Stimulated activated CD8-positive, alpha-beta memory T cell treated with anti-CD3 and anti-CD28 coated beads, Interleukin-15, amount 100 ng/mL, for 24 hours (primary cell): Measurements from ENCODE around the gene SHTN1.

Experiments
- DNase-seq: peaks from one replicate; pipeline ENCODE4 v3.0.0-alpha.2; 2020; ENCODE audit warnings: low read depth

The SHTN1 gene

GRCh38 chr10:116984202-116984990 is 20.6 kb downstream of the SHTN1 start:
- DNase-seq = no peak

- no peak for DNase-seq
Observed at GRCh38 chr10:116980041-116980440, 24.9 kb downstream of the SHTN1 start.

- no peak for DNase-seq
Observed at GRCh38 chr10:116978901-116979300, 26.1 kb downstream of the SHTN1 start.

DNA sequence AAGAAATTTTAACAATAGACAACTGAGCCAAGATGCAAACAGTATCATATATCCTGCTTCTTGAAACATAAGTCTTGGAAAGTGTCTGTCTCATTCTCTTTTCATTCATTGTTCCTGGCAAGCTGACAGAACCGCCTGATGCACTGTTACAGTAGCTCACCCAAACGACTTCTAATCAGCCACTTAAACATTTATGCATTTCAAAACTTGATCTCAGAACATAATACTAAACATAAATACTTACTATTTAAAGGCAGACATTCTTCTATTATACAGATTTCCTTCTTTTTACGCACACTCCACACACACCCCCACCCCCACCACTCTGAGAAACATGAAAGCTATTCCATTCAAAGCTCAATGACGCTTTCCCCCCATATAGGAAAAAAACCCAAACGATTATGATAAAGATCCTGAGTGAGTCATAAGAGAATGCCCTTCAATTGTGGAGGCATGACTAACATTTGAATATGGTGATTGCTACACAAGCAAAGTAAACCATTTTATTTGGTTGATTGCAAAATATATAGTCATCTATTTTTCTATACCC is 30.5 kb downstream of the SHTN1 start:
- no peak for DNase-seq

DNA sequence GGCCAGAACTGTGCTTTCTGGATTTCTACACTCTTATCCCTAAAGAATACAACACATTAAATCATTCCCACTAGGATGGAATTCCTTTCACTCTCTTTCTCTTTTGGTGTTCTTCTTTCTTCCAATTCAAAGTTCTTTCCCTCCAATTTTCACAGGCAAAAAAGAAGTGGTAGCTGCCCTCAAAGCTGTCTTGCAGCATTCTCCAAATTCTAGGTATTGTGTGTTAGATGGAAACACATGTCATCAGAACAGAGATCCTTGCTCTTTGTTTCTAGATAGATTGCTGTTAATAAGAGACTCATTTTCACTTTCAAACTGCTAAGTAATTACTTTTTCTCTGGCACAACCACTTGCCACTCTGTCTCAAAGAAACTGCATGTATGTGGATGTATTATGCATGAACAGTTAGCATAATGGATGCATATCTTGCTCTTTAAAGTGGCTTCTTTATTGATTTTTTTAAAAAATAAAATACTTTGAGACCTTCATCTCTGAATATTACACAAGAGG is 31.0 kb downstream of the SHTN1 start:
- DNase-seq = no peak

DNA sequence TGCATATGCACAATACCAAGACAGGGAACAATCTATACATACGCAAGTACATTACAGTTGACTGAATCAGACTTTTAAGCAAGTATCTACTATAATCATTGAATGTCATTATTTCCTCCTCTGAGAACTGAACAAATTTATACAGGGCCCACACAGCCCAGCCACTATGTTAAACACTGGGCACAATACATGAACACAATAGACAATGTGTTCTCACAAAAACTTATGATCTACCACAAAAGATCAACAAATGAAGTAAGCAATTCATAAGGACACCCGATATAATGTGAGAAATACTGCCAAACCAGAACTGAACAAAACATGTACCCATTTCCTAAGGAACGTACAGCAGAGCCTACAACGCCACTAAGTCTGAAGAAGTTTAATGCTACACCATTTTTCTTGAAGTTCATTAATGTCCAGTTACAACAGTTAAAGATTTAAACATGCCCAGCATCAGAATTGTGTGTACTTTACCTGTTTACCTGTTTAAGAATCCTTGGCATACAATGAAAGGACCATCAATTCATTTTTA is 31.5 kb downstream of the SHTN1 start:
- DNase-seq = no peak

DNA sequence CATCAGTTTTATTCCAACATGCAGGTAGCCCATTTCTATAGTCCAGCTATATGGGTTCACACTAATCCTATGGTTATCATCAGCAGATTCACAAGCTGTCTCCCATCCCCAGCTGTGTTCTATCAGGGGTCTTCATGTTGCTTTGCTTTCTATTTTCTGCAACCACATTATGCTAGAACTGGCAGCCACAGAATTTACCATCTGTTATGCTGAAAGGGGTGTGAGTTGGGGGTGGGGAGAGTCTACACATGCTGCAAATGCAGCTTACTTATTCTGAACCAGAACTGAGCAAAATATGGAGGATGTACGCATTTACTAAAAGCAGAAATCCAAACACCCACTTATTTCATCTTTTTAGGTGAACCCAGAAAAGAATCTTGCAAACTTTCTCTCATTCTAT is 32.9 kb downstream of the SHTN1 start:
- DNase-seq = no peak

- no peak for DNase-seq
Observed at GRCh38 chr10:116970050-116970449, 34.9 kb downstream of the SHTN1 start.

GRCh38 chr10:116968331-116968730 is 36.7 kb downstream of the SHTN1 start:
- DNase-seq = no peak

- no peak for DNase-seq
Observed at GRCh38 chr10:116961406-116962251, 43.4 kb downstream of the SHTN1 start.

DNA sequence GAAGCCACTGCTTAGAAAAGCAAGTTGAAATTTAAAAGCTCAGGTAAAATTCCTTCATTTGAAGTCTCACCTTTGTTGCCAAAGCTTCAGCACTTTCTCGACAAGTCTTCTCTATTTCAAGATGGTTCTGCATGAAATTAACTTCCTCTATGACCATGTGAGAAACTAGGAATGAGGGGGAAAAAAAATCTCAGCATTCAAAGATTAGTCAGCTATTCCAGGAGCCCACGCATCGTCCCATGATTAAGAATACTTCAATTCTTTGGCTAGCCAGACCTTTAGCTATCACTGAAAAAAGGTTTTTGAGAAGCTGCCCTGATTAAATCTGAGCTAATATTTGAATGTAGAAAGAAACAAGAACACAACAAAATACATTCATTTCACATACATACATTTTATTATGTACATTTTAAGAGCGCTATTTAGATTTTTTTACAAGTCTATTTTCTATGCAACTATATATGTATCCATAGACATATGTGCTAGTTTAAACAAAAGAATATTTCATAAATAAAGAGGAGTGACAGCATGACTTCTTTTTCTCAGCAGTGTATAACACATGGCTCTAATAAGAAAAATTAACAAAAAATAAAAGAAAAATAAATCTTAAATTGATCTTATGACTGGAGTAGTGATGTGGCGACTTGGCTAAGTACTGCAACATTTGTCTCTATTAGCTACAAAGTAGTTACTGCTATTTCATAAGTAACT is 44.8 kb downstream of the SHTN1 start:
- no peak for DNase-seq

DNA sequence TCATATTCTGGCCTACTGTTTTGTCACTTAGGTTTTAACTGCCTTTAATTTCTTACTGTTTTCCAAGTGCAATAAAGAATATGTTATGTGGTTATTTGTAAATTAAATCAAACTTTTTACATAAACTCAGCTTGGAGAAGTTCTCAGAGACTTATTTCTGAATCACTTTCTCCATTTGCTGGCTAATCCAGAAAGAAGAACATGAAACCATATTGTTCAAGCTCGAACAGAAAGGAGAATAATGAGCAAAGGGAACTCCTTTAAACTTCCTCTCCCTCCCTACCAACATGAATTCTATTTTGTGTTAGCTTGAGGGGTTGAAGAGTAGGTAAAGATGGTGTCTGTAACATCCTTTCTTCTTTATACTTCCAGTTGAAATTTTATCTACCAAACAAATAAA is 52.3 kb downstream of the SHTN1 start:
- no peak for DNase-seq

GRCh38 chr10:116948530-116948870 is 56.5 kb downstream of the SHTN1 start:
- no peak for DNase-seq

DNA sequence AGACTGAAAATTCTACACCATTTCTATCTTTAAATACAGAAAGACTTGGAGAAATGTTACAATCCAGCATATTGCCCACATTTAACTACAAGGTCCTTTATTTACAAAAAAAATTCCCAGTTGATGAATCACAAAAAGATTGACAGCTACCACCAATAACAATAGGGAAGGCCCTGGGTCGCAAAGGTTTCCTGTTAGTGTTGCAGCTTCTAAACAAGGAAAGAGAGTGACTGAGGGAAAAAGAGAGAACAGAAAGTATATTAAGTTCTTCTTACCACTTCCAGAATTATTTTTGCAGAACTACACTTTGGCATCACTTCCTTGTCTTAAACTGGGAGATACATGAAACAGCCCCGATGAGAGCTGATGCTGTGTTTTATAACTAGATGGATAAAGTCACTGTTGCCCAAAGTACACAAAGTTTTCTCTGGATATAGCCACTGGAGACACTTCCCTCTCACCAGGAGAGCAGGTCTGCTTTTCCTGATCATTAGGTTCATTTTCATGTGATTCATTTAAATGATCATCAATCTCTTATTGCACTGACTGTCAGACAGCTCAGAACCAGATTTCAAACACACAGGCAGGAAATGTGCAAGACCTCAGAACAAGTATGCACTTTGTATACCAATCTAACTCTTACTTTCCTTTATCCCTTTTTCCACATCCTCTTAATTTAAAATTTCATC is 57.0 kb downstream of the SHTN1 start:
- DNase-seq = no peak

- no peak for DNase-seq
Observed at GRCh38 chr10:116944911-116945310, 60.1 kb downstream of the SHTN1 start.

DNA sequence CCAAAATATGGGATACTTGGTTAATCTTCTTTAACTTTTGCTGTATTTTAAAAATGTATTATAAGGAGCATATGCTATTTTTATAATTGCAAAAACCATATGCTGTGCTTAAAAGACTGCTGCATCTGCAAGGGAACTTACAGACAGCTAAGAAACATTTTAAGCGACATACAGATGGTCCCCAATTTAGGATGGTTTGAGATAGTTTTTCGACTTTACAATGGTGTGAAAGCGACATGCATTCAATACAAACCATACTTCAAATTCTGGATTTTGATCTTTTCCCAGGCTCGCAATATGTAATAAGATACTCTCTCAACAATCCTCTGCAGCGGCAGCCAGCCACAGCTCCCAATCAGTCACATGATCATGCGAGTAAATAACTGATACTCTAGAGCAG is 73.2 kb downstream of the SHTN1 start:
- no peak for DNase-seq

- DNase-seq = no peak
Observed at GRCh38 chr10:116926426-116926825, 78.6 kb downstream of the SHTN1 start.

DNA sequence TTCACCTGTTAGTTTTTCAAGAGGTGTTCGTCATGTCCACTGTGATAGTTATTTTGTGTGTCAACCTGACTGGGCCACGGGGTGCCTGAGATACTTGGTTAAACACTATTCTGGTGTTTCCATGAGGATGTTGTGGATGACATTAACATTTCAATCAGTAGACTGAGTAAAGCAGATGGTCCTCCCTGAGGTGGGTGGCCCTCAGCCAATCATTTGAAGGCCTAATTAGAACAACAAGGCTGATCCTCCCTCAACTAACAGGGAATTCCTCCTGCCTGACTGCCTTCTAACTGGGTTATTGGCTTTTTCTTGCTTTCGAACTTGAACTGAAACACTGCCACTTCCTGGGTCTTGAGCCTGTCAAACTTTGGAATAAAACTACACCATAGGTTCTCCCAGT is 79.9 kb downstream of the SHTN1 start:
- no peak for DNase-seq

GRCh38 chr10:116919706-116920105 is 85.3 kb downstream of the SHTN1 start:
- DNase-seq = no peak

DNA sequence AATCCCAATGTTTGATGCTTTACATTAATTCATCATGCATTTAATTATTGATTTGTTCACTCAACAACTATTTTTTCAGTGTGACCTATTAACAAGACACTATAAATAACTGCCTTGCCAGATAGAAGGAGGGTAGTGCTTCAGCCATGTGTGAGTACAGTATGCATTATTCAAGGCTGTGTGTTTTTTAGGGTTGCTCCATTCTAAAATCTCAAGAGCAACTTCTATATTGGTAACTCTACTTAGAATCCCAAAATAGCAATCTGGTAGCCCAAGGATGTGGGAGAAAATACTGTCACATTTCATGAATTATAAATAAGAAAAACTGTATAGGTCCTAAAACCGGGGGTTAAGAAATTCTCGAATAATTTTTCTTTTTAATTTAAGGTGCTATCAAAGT is 85.8 kb downstream of the SHTN1 start:
- DNase-seq = no peak

DNA sequence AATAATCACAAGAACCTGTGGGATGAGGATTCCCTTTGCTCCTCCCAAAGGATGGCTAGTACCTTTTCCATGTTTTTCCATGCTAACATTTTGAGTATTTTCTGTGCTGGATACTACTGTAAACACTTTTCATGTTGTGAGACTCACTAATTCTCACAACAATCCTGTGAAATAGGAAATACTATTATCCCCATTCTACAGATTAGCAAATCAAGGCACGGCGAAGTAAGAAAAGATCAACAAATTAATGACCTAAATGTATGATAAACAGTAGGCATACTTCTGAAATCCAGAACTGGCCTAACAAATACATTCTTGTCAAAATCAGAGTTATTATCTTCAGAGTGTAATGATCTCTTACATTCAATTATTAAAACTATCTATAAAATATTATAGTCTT is 86.4 kb downstream of the SHTN1 start:
- DNase-seq = no peak

- no peak for DNase-seq
Observed at GRCh38 chr10:116917481-116917880, 87.5 kb downstream of the SHTN1 start.
